K562 (cell line): Measurements from ENCODE around the gene KITLG. TPM values are rescaled to one million over a fixed set of nuclear protein-coding genes. Genes with fewer than 3 reads are reported as not detected.
A peak's percentile ranks its signal among the peaks of the same experiment; 100 is the strongest.
"Not testable (repeated sequence)": the region's sequence is repeated elsewhere in the genome, so short reads cannot be mapped to it uniquely, and the experiment has no call there.

ENCODE experiments used
- ATAC-seq: fragments of 200-7000 bp; cut with Tn5 transposase; 3 replicates; pipeline ENCODE4 v1.9.1; 2020; ENCODE audit warnings: moderate library complexity
- BruUV-seq: library from RNA; stranded (reverse); fragments of 400-500 nt; replicated peaks from 2 replicates; lab custom pipeline; 2021; lab: Mats Ljungman, UMichigan
- CTCF ChIA-PET: fragments of 300-600 bp; formaldehyde crosslinking; extraction: SDS; loops from one replicate; lab custom pipeline; 2021; ENCODE audit warnings: low intra/inter-chr PET ratio; lab: Yijun Ruan, JAX
- POLR2A ChIA-PET: fragments of 300-600, 350-650 bp; sonication (Branson Sonifier 250); formaldehyde crosslinking; extraction: SDS; loops from one replicate; lab custom pipeline; 2021; ENCODE audit warnings: antibody characterized with exemption, inconsistent platforms; lab: Yijun Ruan, JAX
- DNase-seq, 4 experiments: peaks; one replicate each; pipeline versions ENCODE4 v3.0.0 to v3.0.0-alpha.2; 2011 to 2018; ENCODE audit warnings: low spot score in 3 of 4, mixed read lengths in 3 of 4; ENCODE audit errors: extremely low read depth in 1 of 4
- FAIRE-seq: peaks from 2 replicates; lab custom pipeline; 2011; peaks lifted over from hg19 to GRCh38; lab: Jason Lieb, UNC
- H2AFZ ChIP-seq: 2 replicates; pipeline ENCODE4 v1.6.0; 2011; ENCODE audit warnings: low read depth, low read length, control low read depth, inconsistent platforms
- H3K27ac ChIP-seq: fragments of 200-600 bp; 3 replicates; pipeline ENCODE4 v1.8.0; 2011; ENCODE audit warnings: low read depth, mild to moderate bottlenecking, control low read depth, inconsistent platforms, low read length, moderate library complexity, mixed read lengths; ENCODE audit errors: extremely low read depth
- H3K27me3 ChIP-seq, 2 experiments: fragments of 300-600 bp in 1 of 2; 2 replicates in 1 of 2; 3 replicates in 1 of 2; pipeline versions ENCODE4 v1.6.0 to v1.8.0; 2011; ENCODE audit warnings: inconsistent platforms in 2 of 2, low read length in 2 of 2, mild to moderate bottlenecking in 1 of 2, mixed read lengths in 1 of 2, moderate library complexity in 1 of 2; ENCODE audit not compliant: control insufficient read depth in 2 of 2, insufficient read depth in 2 of 2
- H3K36me3 ChIP-seq: fragments of 300-600 bp; 3 replicates; pipeline ENCODE4 v1.8.0; 2011; ENCODE audit warnings: mild to moderate bottlenecking, low read length, inconsistent platforms; ENCODE audit not compliant: control insufficient read depth, insufficient read depth
- H3K4me1 ChIP-seq, 2 experiments: fragments of 200-600 bp in 1 of 2; replicated peaks in 1 of 2; 2 replicates in 1 of 2; 3 replicates in 1 of 2; pipeline versions ENCODE4 v1.5.1 to v1.8.0; 2011; ENCODE audit warnings: inconsistent platforms in 2 of 2, low read length in 2 of 2, mild to moderate bottlenecking in 1 of 2, mixed read lengths in 1 of 2, moderate library complexity in 1 of 2; ENCODE audit not compliant: control insufficient read depth in 2 of 2, insufficient read depth in 2 of 2
- H3K4me2 ChIP-seq: 2 replicates; pipeline ENCODE4 v1.6.1; 2011; ENCODE audit warnings: low read length, control low read depth, inconsistent platforms, mixed read lengths; ENCODE audit not compliant: insufficient read depth
- H3K4me3 ChIP-seq: fragments of 200-600 bp; sonication (generic), shearing (Covaris generic); 2 replicates; pipeline ENCODE4 v1.5.1; 2016; ENCODE audit warnings: control low read depth, inconsistent platforms
- H3K79me2 ChIP-seq: fragments of 200-600 bp; 3 replicates; pipeline ENCODE4 v1.8.0; 2011; ENCODE audit warnings: low read length, inconsistent platforms; ENCODE audit not compliant: control insufficient read depth, insufficient read depth
- H3K9ac ChIP-seq, 2 experiments: 2 replicates each; pipeline versions ENCODE4 v1.6.0 to v1.6.1; 2011; ENCODE audit warnings: low read depth in 2 of 2, low read length in 2 of 2, control low read depth in 1 of 2, inconsistent platforms in 1 of 2, mild to moderate bottlenecking in 1 of 2, mixed read lengths in 1 of 2; ENCODE audit not compliant: insufficient read depth in 1 of 2
- H3K9me1 ChIP-seq: one replicate; pipeline ENCODE4 v1.6.0; 2011; ENCODE audit warnings: inconsistent platforms, mild to moderate bottlenecking, low read length, moderate library complexity; ENCODE audit not compliant: control insufficient read depth, insufficient read depth
- H3K9me3 ChIP-seq: replicated peaks from 2 replicates; pipeline ENCODE4 v1.5.1; 2011; ENCODE audit warnings: low read depth, low read length, inconsistent platforms; ENCODE audit not compliant: control insufficient read depth, insufficient read depth
- H4K20me1 ChIP-seq: replicated peaks from 2 replicates; pipeline ENCODE4 v1.6.1; 2011; ENCODE audit warnings: low read length, inconsistent platforms, mixed read lengths; ENCODE audit not compliant: control insufficient read depth, insufficient read depth
- FIP1L1 ChIP-seq: fragments of 200-400 bp; formaldehyde crosslinking; IDR thresholded peaks from 2 replicates; pipeline ENCODE4 v1.6.1; 2018; ENCODE audit warnings: mild to moderate bottlenecking, low read depth, low read length; ENCODE audit not compliant: poor library complexity, severe bottlenecking
- FOXA3 ChIP-seq, 2 experiments: fragments of 450-650 bp in 1 of 2; sonication (generic) in 1 of 2; formaldehyde crosslinking; IDR thresholded peaks in 1 of 2; conservative IDR thresholded peaks in 1 of 2; 2 replicates each; pipeline versions ENCODE4 v1.4.0 to v1.8.0; 2020 to 2022; ENCODE audit warnings: mild to moderate bottlenecking in 2 of 2, missing genetic modification reagents in 1 of 2
- GMEB1 ChIP-seq: fragments of 250-450 bp; sonication (Bioruptor Pico); IDR thresholded peaks from 2 replicates; pipeline ENCODE4 v1.4.0; 2020; ENCODE audit warnings: mild to moderate bottlenecking
- NFE2 ChIP-seq: IDR thresholded peaks from 2 replicates; pipeline ENCODE4 v1.6.1; 2014; ENCODE audit warnings: antibody characterized with exemption, low read depth
- U2AF2 ChIP-seq: fragments of 200-400 bp; formaldehyde crosslinking; optimal IDR thresholded peaks from 2 replicates; pipeline ENCODE3; 2017; ENCODE audit warnings: low read depth, mild to moderate bottlenecking, low read length
- YY1 ChIP-seq, 3 experiments: IDR thresholded peaks; 2 replicates each; pipeline ENCODE4 v1.6.1; 2011; ENCODE audit warnings: low read length in 2 of 3, mild to moderate bottlenecking in 2 of 3, moderate library complexity in 2 of 3, borderline replicate concordance in 1 of 3, control low read depth in 1 of 3, low read depth in 1 of 3; ENCODE audit not compliant: insufficient read depth in 3 of 3, insufficient replicate concordance in 2 of 3, control insufficient read depth in 1 of 3, insufficient read length in 1 of 3; ENCODE audit errors: extremely low read depth in 1 of 3
- ZNF398 ChIP-seq: fragments of 250-450 bp; sonication (Bioruptor Pico); IDR thresholded peaks from 2 replicates; pipeline ENCODE4 v1.8.0; 2021; ENCODE audit warnings: moderate library complexity, mild to moderate bottlenecking, inconsistent platforms
- ZNF449 ChIP-seq: fragments of 250-450 bp; sonication (Bioruptor Pico); IDR thresholded peaks from 2 replicates; pipeline ENCODE4 v1.8.0; 2022; ENCODE audit warnings: moderate library complexity, mild to moderate bottlenecking, inconsistent platforms
- ZNF766 ChIP-seq: fragments of 200-800 bp; sonication (Bioruptor generic); conservative IDR thresholded peaks from 2 replicates; pipeline ENCODE4 v1.6.1; 2016; ENCODE audit warnings: missing genetic modification characterization, missing compliant biosample characterization
- WGBS: fragments of 100-300 bp; shearing (Covaris generic); methylation state at CpG from one replicate; pipeline ENCODE4 v1.1.6; 2016; ENCODE audit warnings: low coverage, mixed read lengths; ENCODE audit not compliant: insufficient coverage; ENCODE audit errors: missing lambda C conversion rate; 5-methylcytosine and 5-hydroxymethylcytosine counted together
- in situ Hi-C: fragments of 300-500 bp; cut with MboI; formaldehyde crosslinking; loops from 4 replicates; pipeline ENCODE4 v1.15.0; 2018; ENCODE audit warnings: inconsistent platforms, mixed read lengths
- intact Hi-C: fragments of 100-400 bp; cut with micrococcal nuclease; formaldehyde crosslinking; loops from 2 replicates; pipeline ENCODE4 v1.14.2; 2022
- polyA plus RNA-seq, 8 experiments: library from polyadenylated mRNA; depleted of rRNA in 4 of 8; stranded (reverse) in 5 of 8; unstranded in 3 of 8; fragments of >200 nt; fragmentation: Nextera tagmentation in 2 of 8; fragmentation: Illumina TruSeq in 1 of 8; extraction: Ambion mirVana in 2 of 8; extraction: Trizol in 1 of 8; gene quantifications; 2 replicates each; pipeline versions ENCODE4 v1.2.1 to v1.2.3, GENCODE V29; 2011 to 2014; ENCODE audit warnings: inconsistent platforms in 1 of 8, missing spikeins in 1 of 8
- total RNA-seq, 7 experiments: library from RNA; depleted of rRNA in 6 of 7; stranded (reverse); fragments of >200 nt in 6 of 7; fragmentation: Illumina TruSeq in 2 of 7; extraction: Trizol in 2 of 7; gene quantifications; 2 replicates each; pipeline versions ENCODE4 v1.2.1 to v1.2.3, GENCODE V29; 2011 to 2021; ENCODE audit warnings: low replicate concordance in 1 of 7

Gene KITLG
- total and polyA plus RNA-seq, 9 of the 15 experiments (the other 6 are each of a cell fraction or from before 2014, with no cell fraction given) = 0.04 to 0.09 (median 0.04) TPM; not detected in 6

GRCh38 chr12:88466708-88467107, 113.6 kb downstream of the KITLG start:
- H3K79me2 ChIP-seq, in situ Hi-C loops, H3K4me3 ChIP-seq, H4K20me1 ChIP-seq, CTCF ChIA-PET, ATAC-seq, BruUV-seq, H3K27me3 ChIP-seq, H3K9ac ChIP-seq, H3K4me1 ChIP-seq, H3K4me2 ChIP-seq, POLR2A ChIA-PET, FAIRE-seq, H3K36me3 ChIP-seq, H3K9me1 ChIP-seq, H3K9me3 ChIP-seq, intact Hi-C loops, H3K27ac ChIP-seq: not testable (repeated sequence)
- TF ChIP-seq FOXA3 (CRISPR knock-in tag; conservative IDR thresholded peaks at IDR 0.05 in 1 of 2, IDR thresholded peaks at IDR 0.05 in 1 of 2) (peak; percentile 77 to 87), YY1 (IDR thresholded peaks at IDR 0.05; ENCODE audit: borderline replicate concordance in 1 of 3, control insufficient read depth in 1 of 3, extremely low read depth in 1 of 3, insufficient read depth in 3 of 3, insufficient read length in 1 of 3, insufficient replicate concordance in 2 of 3, low read depth in 1 of 3, low read length in 2 of 3) (peak in 1 of 3 experiments; percentile 26)
- WGBS = 3% methylated on average over 6 of the region's 10 CpGs
- peak overlapping the region; percentile 48; the same call in 1 of the 2 replicates for H2AFZ ChIP-seq
- peak in 1 of 4 experiments; percentile 33 for DNase-seq

GRCh38 chr12:88458327-88458726, 121.9 kb downstream of the KITLG start:
- H2AFZ ChIP-seq = no peak overlapping the region
- WGBS = 0% methylated on average over 1 of the region's 1 CpG
- intact Hi-C loops (no loop called here), in situ Hi-C loops (no loop called here)
- DNase-seq (no peak), ATAC-seq (no peak), FAIRE-seq (no peak)
- H3K79me2 ChIP-seq = no peaks in the 10 kb centered on the region
- H3K4me1 ChIP-seq = no peaks in the 10 kb centered on the region
- no peak overlapping the region for H3K4me2 ChIP-seq
- no peaks in the 10 kb centered on the region for H3K9me3 ChIP-seq
- H3K27ac ChIP-seq = no peak overlapping the region
- no peak overlapping the region for H3K4me3 ChIP-seq
- TF ChIP-seq ZNF398 (CRISPR knock-in tag) = no peak
- no peak for TF ChIP-seq NFE2
- TF ChIP-seq FIP1L1 = no peak
- TF ChIP-seq ZNF766 (CRISPR knock-in tag) = no peak
- TF ChIP-seq U2AF2 = no peak
- TF ChIP-seq GMEB1 (CRISPR knock-in tag) = no peak
- TF ChIP-seq ZNF449 (CRISPR knock-in tag) = no peak
- no peaks in the 10 kb centered on the region for H3K27me3 ChIP-seq
- H3K9ac ChIP-seq = no peak overlapping the region
- no TSS peak for BruUV-seq
- ChIA-PET CTCF (no interaction called here), POLR2A (interaction anchor here (0.6 kb wide), 1 partner anchor 193 kb away, joined by 4 read pairs; no protein-coding TSS in a partner anchor)
- no peaks in the 10 kb centered on the region for H3K9me1 ChIP-seq
- H4K20me1 ChIP-seq = no peaks in the 10 kb centered on the region
- H3K36me3 ChIP-seq = no peaks in the 10 kb centered on the region
